ENCODE results near the gene CHST14. TPM values are rescaled to one million over a fixed set of nuclear protein-coding genes. Genes with fewer than 3 reads are reported as not detected.

The CHST14 gene
- total RNA-seq, 1 donor from 2014 or later = 11.1 TPM

GRCh38 chr15:40461958-40462357 is 8.8 kb upstream of the CHST14 start:
- no peak for DNase-seq (ENCODE audit: low spot score)

GRCh38 chr15:40463279-40463678 is 7.5 kb upstream of the CHST14 start:
- no peak for DNase-seq (ENCODE audit: low spot score)

GRCh38 chr15:40463886-40464545 is 6.8 kb upstream of the CHST14 start:
- no peak for DNase-seq (ENCODE audit: low spot score)

GRCh38 chr15:40464595-40465185 is 6.1 kb upstream of the CHST14 start:
- no peak for DNase-seq (ENCODE audit: low spot score)

- DNase-seq (ENCODE audit: low spot score) = no peak
These were observed 4.8 kb upstream of the CHST14 start for GRCh38 chr15:40465939-40466338.

GRCh38 chr15:40466426-40467260 is 4.1 kb upstream of the CHST14 start:
- no peak for DNase-seq (ENCODE audit: low spot score)

GRCh38 chr15:40467261-40467615 is 3.5 kb upstream of the CHST14 start:
- no peak for DNase-seq (ENCODE audit: low spot score)

- DNase-seq (ENCODE audit: low spot score) = no peak
These were observed 1.9 kb upstream of the CHST14 start for GRCh38 chr15:40468898-40469331.

DNA sequence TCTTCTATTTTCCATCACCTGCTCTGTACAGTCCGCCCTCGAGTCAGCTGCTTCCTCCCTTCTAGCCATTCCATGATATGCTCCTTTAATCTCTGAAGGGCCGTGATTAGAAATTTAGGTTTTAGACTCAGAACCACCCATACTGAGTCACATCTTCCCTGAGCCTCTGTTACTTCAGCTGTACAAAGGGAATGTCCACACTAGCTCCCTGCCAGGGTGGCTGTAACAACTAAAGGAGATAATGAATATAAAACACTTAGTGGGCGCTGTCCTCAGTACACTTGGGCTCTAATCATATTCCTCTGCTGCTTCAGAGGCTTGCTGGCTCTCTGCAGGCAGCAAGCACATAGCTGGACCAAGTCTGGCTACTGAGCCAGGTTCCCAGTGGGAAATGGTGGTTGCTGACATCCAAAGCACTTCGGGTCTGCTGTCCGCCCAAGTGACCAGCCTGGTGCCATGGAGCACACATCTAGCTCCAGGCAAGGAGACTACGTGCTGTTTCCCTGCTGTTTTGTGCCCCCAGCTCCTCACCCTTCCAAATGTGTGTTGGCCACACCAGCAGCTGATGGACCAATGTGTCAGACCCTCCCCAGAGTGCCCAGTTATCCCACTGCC is 901 bp upstream of the CHST14 start:
- peak; percentile 25 for DNase-seq (ENCODE audit: low spot score)

DNA sequence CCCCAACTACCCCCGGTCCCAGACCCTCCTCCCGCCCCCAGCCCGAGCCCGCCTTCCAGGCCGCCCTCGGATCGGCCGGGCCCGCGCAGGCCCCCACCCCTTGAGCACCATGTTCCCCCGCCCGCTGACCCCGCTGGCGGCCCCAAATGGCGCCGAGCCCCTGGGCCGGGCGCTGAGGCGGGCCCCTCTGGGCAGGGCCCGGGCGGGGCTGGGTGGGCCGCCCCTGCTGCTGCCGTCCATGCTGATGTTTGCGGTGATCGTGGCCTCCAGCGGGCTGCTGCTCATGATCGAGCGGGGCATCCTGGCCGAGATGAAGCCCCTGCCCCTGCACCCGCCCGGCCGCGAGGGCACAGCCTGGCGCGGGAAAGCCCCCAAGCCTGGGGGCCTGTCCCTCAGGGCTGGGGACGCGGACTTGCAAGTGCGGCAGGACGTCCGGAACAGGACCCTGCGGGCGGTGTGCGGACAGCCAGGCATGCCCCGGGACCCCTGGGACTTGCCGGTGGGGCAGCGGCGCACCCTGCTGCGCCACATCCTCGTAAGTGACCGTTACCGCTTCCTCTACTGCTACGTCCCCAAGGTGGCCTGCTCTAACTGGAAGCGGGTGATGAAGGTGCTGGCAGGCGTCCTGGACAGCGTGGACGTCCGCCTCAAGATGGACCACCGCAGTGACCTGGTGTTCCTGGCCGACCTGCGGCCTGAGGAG is 472 bp downstream of the CHST14 start:
- DNase-seq (ENCODE audit: low spot score) = peak; percentile 62

- DNase-seq (ENCODE audit: low spot score) = peak; percentile 33
These were observed 995 bp downstream of the CHST14 start for GRCh38 chr15:40471808-40472150.

GRCh38 chr15:40472171-40472727 is 1.5 kb downstream of the CHST14 start:
- DNase-seq (ENCODE audit: low spot score) = no peak

GRCh38 chr15:40474581-40474980 is 3.8 kb downstream of the CHST14 start:
- DNase-seq (ENCODE audit: low spot score) = no peak

DNA sequence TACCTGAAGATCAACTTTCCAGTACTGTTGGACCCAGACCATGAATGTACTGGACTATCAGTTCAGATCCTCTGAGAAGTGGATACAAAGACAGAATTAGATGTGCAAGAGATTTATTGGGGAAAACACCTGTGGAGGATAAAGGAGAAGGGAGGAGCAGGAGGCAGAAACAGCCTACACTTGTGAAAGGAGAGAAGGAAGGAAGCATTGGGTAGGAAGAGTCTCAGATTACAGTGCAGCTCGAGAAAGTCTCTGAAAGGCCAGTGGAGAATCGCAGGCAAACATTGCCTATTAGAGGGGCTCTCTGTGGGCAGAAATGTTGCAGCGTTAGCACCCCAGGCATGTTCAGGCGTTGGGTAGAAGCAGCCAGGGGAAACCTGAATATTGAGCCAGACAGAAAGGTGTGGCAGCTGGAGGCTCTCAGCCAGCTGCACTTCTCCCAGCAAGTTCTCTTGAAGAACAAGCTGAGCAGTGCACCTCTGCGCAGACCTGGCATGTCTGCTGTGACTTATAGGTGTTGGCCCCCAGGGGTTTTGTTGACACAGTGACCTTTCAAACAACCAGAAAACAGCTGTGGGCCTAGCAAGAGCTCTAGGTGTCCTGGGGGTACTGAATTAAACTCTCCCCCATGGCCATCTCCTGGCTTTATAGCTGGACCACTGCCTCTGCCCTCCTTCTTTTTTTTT is 7.0 kb downstream of the CHST14 start:
- DNase-seq (ENCODE audit: low spot score) = peak; percentile 23

- no peak for DNase-seq (ENCODE audit: low spot score)
These were observed 8.2 kb downstream of the CHST14 start for GRCh38 chr15:40479024-40479423.

DNA sequence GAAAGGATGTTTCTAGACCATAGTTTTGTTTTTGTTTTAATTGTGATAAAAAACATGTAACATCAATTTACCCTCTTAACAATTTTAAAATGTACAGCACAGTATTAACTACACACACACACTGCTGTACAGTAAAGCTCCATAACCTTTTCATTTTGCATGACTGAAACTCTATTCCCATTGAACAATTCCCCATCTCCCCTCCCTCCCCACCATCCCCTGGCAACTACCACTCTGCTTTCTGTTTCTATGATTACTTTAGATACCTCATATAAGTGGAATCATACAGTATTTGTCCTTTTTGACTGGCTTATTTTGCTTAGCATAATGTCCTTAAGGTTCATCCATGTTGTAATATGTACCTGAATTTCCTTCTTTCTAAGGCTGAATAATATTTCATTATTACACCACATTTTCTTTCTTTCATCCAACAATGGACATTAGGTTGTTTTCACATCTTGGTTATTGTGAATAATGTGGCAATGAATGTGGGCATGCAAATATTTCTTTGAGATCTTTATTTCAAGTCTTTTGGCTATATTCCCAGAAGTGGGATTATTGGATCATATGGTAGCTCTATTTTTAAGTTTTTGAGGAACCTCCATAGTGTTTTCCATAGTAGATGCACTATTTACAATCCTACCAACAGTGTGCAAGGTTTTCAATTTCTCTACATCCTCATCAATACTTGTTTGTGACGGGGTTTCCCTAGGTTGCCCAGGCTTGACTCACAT is 10.7 kb downstream of the CHST14 start:
- peak; percentile 55 for DNase-seq (ENCODE audit: low spot score)

- DNase-seq (ENCODE audit: low spot score) = no peak
These were observed 13.1 kb downstream of the CHST14 start for GRCh38 chr15:40483919-40484318.

DNA sequence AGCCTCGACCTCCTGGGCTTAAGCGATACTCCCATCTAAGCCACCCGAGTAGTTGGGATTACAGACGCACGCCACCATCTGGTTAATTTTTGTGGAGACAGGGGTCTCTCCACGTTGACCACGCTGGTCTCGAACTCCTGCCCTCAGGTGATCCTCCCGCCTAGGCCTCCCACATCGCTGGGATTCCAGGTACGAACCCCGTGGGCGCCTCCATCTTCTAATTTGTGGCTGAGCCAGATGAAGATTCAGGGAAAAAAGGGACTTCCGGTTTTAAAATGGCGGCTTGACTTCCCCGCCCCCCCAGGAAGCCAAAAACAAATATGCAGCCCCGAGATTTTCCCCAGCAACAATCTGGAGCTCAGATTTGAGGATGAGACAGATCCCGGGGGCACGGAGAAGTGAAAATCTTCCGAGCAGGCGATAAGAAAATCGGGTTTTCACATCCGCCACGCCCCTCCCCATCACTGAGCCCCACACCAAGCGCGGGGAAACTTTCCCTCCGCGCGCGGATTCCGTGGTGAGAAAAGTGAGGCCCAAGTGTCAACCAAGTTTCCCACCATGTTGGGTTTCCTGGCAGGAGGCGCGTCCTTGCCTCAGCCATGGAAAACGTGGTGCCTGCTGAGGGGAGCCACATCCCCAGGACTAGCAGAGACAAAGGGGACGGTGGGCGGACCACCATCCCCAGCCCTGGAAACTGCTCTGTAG is 15.4 kb downstream of the CHST14 start:
- DNase-seq (ENCODE audit: low spot score) = no peak
